ENCODE measurements around the gene DPP8. TPM values are rescaled to one million over a fixed set of nuclear protein-coding genes. Genes with fewer than 3 reads are reported as not detected.

The DPP8 gene
- total RNA-seq, 1 donor from 2014 or later, result 39.0 TPM

- H3K27ac ChIP-seq, result no peak overlapping the region
- H3K4me3 ChIP-seq, result no peak overlapping the region
- no peaks in the 10 kb centered on the region for H3F3A ChIP-seq (ENCODE audit: low read depth)
- Mint-ChIP-seq H3K27ac (no peak overlapping the region), H3K4me3 (no peak overlapping the region), H3K36me3 (peaks cover 70% of the 10 kb centered on the region), H3K9me3 (peaks cover 3% of the 10 kb centered on the region), H3K4me1 (no peaks in the 10 kb centered on the region), H3K27me3 (ENCODE audit: insufficient read depth, low read depth) (peaks cover 2% of the 10 kb centered on the region)
- peaks cover 52% of the 10 kb centered on the region for H3K79me2 ChIP-seq (ENCODE audit: low read depth)
- no peaks in the 10 kb centered on the region for H3K9me3 ChIP-seq (ENCODE audit: low read depth)
- H2AFZ ChIP-seq (replicated peaks), result no peak overlapping the region
- no peak for TF ChIP-seq EZH2 (IDR thresholded peaks at IDR 0.05)
- no peak for TF ChIP-seq CTCF (IDR thresholded peaks at IDR 0.05)
- TF ChIP-seq EZH2phosphoT487 (IDR thresholded peaks at IDR 0.05), result no peak
- no peak for DNase-seq (ENCODE audit: low spot score)
- H3K27me3 ChIP-seq, result no peaks in the 10 kb centered on the region
- no peak overlapping the region for H3K4me2 ChIP-seq
- H3K9ac ChIP-seq, result no peak overlapping the region
- H4K20me1 ChIP-seq (ENCODE audit: low read depth), result peaks cover 34% of the 10 kb centered on the region
- no peaks in the 10 kb centered on the region for H3K4me1 ChIP-seq
- peaks cover 20% of the 10 kb centered on the region for H3K36me3 ChIP-seq
These were observed 41.7 kb upstream of the DPP8 start for GRCh38 chr15:65558997-65559760.

- no peaks in the 10 kb centered on the region for H3K9me3 ChIP-seq (ENCODE audit: low read depth)
- peaks cover 12% of the 10 kb centered on the region for H3K36me3 ChIP-seq
- Mint-ChIP-seq H3K27me3 (ENCODE audit: insufficient read depth, low read depth) (peaks cover 2% of the 10 kb centered on the region), H3K4me3 (no peak overlapping the region), H3K36me3 (peaks cover 69% of the 10 kb centered on the region), H3K9me3 (no peaks in the 10 kb centered on the region), H3K27ac (no peak overlapping the region), H3K4me1 (no peaks in the 10 kb centered on the region)
- no peak overlapping the region for H3K4me3 ChIP-seq
- no peaks in the 10 kb centered on the region for H3K27me3 ChIP-seq
- no peak for DNase-seq (ENCODE audit: low spot score)
- TF ChIP-seq EZH2 (IDR thresholded peaks at IDR 0.05) (no peak), EZH2phosphoT487 (IDR thresholded peaks at IDR 0.05) (no peak), CTCF (IDR thresholded peaks at IDR 0.05) (no peak)
- H3K27ac ChIP-seq, result no peak overlapping the region
- H3K4me1 ChIP-seq, result no peaks in the 10 kb centered on the region
- H3K9ac ChIP-seq, result no peak overlapping the region
- H3K4me2 ChIP-seq, result no peak overlapping the region
- peaks cover 37% of the 10 kb centered on the region for H4K20me1 ChIP-seq (ENCODE audit: low read depth)
- H2AFZ ChIP-seq (replicated peaks), result no peak overlapping the region
- no peaks in the 10 kb centered on the region for H3F3A ChIP-seq (ENCODE audit: low read depth)
- H3K79me2 ChIP-seq (ENCODE audit: low read depth), result peaks cover 59% of the 10 kb centered on the region
These were observed 40.8 kb upstream of the DPP8 start for GRCh38 chr15:65558336-65558735.

GRCh38 chr15:65556622-65557021 lies 39.1 kb upstream of the DPP8 start:
- H3K4me1 ChIP-seq, result no peaks in the 10 kb centered on the region
- H3F3A ChIP-seq (ENCODE audit: low read depth), result no peaks in the 10 kb centered on the region
- no peaks in the 10 kb centered on the region for H3K4me1 Mint-ChIP-seq
- H3K27ac ChIP-seq, result no peak overlapping the region
- no peaks in the 10 kb centered on the region for H3K9me3 Mint-ChIP-seq
- peaks cover 2% of the 10 kb centered on the region for H3K27me3 Mint-ChIP-seq (ENCODE audit: insufficient read depth, low read depth)
- no peaks in the 10 kb centered on the region for H3K27me3 ChIP-seq
- H3K36me3 ChIP-seq, result peaks cover 5% of the 10 kb centered on the region
- TF ChIP-seq CTCF (IDR thresholded peaks at IDR 0.05) (no peak), EZH2 (IDR thresholded peaks at IDR 0.05) (no peak), EZH2phosphoT487 (IDR thresholded peaks at IDR 0.05) (no peak)
- peak overlapping the region; percentile 44 for H3K27ac Mint-ChIP-seq
- H3K9me3 ChIP-seq (ENCODE audit: low read depth), result no peaks in the 10 kb centered on the region
- H3K79me2 ChIP-seq (ENCODE audit: low read depth), result peaks cover 75% of the 10 kb centered on the region
- no peak overlapping the region for H3K4me3 Mint-ChIP-seq
- no peak for DNase-seq (ENCODE audit: low spot score)
- peaks cover 41% of the 10 kb centered on the region for H4K20me1 ChIP-seq (ENCODE audit: low read depth)
- H3K4me3 ChIP-seq, result no peak overlapping the region
- H3K9ac ChIP-seq, result no peak overlapping the region
- H3K36me3 Mint-ChIP-seq, result peaks cover 55% of the 10 kb centered on the region
- H2AFZ ChIP-seq (replicated peaks), result no peak overlapping the region
- no peak overlapping the region for H3K4me2 ChIP-seq

Measured in neural progenitor cell (in vitro differentiated cells).